Measurements from ENCODE around the gene SPAG6.

SPAG6 gene

DNA sequence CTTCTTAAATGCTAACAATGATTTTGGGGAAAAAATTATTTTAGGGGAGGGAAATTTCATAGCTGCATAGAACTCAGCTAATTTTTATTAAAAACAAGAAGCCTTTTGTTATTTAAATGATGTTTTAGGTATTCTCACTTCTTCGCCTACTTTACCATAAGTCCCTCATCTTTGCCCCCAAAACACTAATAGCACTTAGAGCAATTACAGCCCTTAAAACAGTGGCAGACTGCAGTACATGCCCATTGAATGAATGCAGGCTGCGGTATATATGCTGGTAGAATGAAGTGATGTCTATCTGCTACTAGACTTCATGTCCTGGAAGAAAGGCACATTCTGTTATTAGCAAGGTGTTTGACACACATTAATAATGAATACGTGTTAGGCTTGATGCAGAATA lies 2.9 kb upstream of the SPAG6 start:
- no peak overlapping the region for H3K4me3 ChIP-seq (ENCODE audit: low read length)
- TF ChIP-seq, protein P1, sequence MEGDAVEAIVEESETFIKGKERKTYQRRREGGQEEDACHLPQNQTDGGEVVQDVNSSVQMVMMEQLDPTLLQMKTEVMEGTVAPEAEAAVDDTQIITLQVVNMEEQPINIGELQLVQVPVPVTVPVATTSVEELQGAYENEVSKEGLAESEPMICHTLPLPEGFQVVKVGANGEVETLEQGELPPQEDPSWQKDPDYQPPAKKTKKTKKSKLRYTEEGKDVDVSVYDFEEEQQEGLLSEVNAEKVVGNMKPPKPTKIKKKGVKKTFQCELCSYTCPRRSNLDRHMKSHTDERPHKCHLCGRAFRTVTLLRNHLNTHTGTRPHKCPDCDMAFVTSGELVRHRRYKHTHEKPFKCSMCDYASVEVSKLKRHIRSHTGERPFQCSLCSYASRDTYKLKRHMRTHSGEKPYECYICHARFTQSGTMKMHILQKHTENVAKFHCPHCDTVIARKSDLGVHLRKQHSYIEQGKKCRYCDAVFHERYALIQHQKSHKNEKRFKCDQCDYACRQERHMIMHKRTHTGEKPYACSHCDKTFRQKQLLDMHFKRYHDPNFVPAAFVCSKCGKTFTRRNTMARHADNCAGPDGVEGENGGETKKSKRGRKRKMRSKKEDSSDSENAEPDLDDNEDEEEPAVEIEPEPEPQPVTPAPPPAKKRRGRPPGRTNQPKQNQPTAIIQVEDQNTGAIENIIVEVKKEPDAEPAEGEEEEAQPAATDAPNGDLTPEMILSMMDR (conservative IDR thresholded peaks at IDR 0.05; ENCODE audit: low read depth, low read length) = no peak
- no peak for DNase-seq (ENCODE audit: low read depth)

DNA sequence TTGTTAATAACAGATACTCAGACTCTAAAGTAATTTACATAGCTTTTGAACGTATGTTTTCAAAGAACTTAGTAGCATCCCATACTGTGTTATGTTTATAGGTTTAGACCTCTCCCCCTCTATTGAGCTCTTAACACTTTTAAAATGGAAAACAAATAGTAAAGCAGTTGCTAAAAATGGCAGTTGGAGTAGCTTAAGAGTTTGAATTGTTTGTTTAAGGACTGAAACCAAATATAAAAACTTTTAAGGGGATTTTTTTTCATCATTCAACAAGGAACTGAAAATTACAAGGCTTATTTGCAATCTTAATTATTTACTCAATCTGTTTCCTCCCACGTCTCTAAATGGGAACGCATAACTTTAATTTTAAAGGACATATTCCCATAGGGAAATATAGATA lies 1.6 kb upstream of the SPAG6 start:
- no peak overlapping the region for H3K4me3 ChIP-seq (ENCODE audit: low read length)
- TF ChIP-seq, protein P1 (conservative IDR thresholded peaks at IDR 0.05; ENCODE audit: low read depth, low read length) = no peak
- no peak for DNase-seq (ENCODE audit: low read depth)

DNA sequence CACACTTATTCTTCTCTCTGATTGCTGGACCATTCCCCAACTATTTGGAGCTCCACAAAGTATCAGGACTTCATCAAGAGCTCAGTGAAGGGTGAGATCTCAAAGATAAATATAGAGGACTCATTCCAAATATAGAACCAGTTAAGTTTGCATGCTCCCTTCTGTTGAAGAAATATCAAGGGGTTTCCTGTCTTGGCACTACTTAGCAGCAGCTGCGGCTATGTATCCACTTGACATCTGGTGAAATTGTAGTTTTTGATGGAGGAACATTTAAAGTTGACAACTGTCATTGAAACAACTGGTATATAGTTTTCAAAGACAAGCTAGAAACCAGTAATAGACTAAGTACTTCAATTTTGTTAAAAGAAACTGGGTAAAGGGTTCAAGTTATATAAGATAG lies 1.0 kb upstream of the SPAG6 start:
- DNase-seq (ENCODE audit: low read depth) = no peak
- H3K4me3 ChIP-seq (ENCODE audit: low read length) = no peak overlapping the region
- TF ChIP-seq, protein P1 (conservative IDR thresholded peaks at IDR 0.05; ENCODE audit: low read depth, low read length) = no peak

DNA sequence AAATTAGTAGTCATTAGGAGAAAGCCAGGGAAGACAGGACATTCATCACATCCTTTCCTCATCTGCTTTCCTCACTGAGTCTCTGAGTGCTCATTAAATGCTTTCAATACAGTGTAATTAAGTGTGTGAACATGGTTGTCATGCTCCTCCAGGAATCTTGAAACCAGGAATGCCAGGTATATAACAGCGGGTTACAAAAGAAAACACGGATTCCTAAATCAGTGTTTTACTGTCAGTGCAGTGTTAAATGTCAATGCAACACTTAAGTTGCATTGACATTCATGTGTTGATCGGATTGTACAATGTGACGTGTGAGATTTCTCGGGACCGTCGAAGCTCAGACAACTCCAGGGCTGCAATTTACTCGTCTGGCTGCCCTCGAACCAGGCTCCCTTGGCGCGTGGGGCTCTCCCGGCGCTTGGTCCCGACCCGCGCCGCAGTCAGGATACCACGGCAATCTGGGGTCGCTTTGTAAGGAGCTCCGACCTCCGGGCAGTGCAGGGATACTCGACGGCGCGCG lies 455 bp upstream of the SPAG6 start:
- TF ChIP-seq, protein P1 (conservative IDR thresholded peaks at IDR 0.05; ENCODE audit: low read depth, low read length) = no peak
- no peak for DNase-seq (ENCODE audit: low read depth)
- no peak overlapping the region for H3K4me3 ChIP-seq (ENCODE audit: low read length)

DNA sequence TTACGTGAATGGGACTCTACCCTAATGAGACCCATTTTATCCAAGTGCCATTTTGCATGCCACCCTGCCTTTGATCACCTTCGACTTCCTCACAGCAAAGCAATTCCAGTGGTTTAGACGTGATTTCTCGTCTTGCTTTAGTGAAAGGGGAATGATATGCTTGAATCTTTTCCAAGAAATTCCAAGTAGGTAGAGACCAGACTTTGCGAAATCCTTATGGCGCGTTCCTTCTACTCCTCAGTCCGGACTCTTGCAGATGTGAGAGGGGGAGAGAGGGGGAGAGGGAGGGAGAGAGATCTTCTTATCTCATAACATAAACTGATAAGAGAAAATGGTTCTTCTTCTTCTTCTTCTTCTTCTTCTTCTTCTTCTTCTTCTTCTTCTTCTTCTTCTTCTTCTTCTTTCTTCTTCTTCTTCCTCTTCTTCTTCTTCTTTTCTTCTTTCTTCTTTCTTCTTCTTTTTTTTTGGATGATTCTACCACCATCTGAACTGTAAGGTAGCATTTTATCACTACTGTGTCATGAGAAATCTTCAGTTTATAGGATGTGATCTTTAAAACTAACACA lies 883 bp downstream of the SPAG6 start:
- H3K4me3 ChIP-seq (ENCODE audit: low read length) = no peak overlapping the region
- TF ChIP-seq, protein P1 (conservative IDR thresholded peaks at IDR 0.05; ENCODE audit: low read depth, low read length) = no peak
- no peak for DNase-seq (ENCODE audit: low read depth)

DNA sequence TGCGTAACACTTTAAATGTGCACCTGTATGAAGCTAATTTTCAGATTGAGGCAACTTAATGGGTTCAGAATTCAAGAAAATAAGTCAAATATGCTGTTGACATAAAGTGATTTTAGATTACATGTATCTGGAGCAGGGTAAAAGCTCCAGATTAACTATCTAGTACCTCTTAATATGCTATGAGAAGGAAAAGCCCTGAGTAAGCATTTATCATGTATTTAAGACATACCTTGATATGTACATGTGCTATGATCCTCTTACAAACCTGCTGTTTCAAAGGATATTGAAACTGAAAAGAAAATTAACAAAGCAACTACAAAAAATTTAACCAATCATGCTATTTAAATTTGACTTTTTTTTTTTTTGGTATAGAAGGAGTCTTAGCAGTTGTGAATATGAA lies 4.5 kb downstream of the SPAG6 start:
- DNase-seq (ENCODE audit: low read depth) = no peak
- no peak overlapping the region for H3K4me3 ChIP-seq (ENCODE audit: low read length)
- TF ChIP-seq, protein P1 (conservative IDR thresholded peaks at IDR 0.05; ENCODE audit: low read depth, low read length) = no peak

DNA sequence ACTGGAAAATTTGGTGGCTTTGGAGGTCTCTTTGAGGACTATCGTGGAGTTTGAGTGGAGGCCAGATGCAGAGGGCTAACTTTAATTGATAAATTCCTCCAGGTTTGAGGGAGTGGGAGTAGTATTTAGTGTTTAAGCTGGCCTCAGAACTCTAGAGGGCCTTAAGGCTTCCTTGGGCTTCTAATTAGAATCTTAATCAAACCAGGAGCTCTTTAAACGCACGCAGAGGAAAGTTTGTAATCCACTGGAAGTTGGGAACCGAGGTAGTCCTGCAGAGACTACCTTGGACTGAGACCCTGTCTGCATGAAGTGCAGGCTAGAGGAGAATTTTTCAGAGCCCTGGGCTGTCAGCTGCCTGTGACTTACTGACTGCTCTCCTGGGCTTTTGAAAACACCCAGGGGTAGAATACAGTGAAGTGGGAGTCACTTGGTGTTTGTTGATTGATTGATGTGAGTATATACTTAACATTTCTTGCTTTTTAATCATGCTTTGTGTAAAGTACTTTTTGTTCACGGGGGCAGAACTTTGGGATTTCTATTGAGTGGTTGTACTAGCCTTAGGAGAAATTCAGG lies 5.9 kb downstream of the SPAG6 start:
- TF ChIP-seq, protein P1 (conservative IDR thresholded peaks at IDR 0.05; ENCODE audit: low read depth, low read length) = no peak
- H3K4me3 ChIP-seq (ENCODE audit: low read length) = no peak overlapping the region
- no peak for DNase-seq (ENCODE audit: low read depth)
